Gastrocnemius medialis (tissue), 4 donors: ENCODE data around the gene DNAAF6.

ENCODE experiments used
- POLR2A ChIP-seq, 2 donors: fragments of 450-650 bp; IDR thresholded peaks; one replicate each; pipeline ENCODE4 v1.6.1; 2017; ENCODE audit warnings: antibody characterized with exemption in 2 of 2, mild to moderate bottlenecking in 2 of 2, moderate library complexity in 2 of 2
- TF ChIP-seq, protein P1 (sequence below), 5 experiments: fragments of 450-650 bp in 3 of 5; fragments of 200-600 bp in 2 of 5; sonication (generic) in 2 of 5; IDR thresholded peaks in 4 of 5; conservative IDR thresholded peaks in 1 of 5; 1 replicate in 4 of 5; 2 replicates in 1 of 5; pipeline ENCODE4 v1.5.1; 2016 to 2019; ENCODE audit warnings: antibody characterized with exemption in 5 of 5, mild to moderate bottlenecking in 3 of 5, moderate library complexity in 3 of 5

DNA sequence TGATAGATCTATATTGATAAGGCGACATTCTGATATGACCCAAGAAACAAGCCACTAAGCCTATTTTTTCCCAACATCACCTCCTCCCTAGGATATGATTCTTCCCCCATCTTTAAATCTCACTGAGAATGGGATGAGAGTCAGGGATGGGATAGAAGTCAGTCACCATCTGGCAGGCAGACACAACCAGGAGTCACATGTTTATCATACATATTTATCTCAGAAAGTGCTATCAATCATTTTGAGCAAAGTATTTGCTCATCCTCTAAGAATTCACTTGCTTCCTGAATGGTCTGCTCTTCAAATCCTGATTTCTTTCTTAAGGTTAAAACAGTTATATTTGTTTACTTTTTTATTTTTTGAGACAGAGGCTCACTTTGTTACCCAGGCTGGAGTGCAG is 20.3 kb downstream of the DNAAF6 start:
- no peak for TF ChIP-seq POLR2A (IDR thresholded peaks at IDR 0.05)
- TF ChIP-seq, protein P1, sequence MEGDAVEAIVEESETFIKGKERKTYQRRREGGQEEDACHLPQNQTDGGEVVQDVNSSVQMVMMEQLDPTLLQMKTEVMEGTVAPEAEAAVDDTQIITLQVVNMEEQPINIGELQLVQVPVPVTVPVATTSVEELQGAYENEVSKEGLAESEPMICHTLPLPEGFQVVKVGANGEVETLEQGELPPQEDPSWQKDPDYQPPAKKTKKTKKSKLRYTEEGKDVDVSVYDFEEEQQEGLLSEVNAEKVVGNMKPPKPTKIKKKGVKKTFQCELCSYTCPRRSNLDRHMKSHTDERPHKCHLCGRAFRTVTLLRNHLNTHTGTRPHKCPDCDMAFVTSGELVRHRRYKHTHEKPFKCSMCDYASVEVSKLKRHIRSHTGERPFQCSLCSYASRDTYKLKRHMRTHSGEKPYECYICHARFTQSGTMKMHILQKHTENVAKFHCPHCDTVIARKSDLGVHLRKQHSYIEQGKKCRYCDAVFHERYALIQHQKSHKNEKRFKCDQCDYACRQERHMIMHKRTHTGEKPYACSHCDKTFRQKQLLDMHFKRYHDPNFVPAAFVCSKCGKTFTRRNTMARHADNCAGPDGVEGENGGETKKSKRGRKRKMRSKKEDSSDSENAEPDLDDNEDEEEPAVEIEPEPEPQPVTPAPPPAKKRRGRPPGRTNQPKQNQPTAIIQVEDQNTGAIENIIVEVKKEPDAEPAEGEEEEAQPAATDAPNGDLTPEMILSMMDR (IDR thresholded peaks at IDR 0.05 in 4 of 5, conservative IDR thresholded peaks at IDR 0.05 in 1 of 5), result no peak
